Adrenal gland (tissue), 12 donors: Measurements from ENCODE around the gene EDARADD. TPM values are rescaled to one million over a fixed set of nuclear protein-coding genes. Genes with fewer than 3 reads are reported as not detected.
"Not testable (repeated sequence)": the region's sequence is repeated elsewhere in the genome, so short reads cannot be mapped to it uniquely, and the experiment has no call there.

Experiments
- DNase-seq, 7 donors: peaks; one replicate each; pipeline ENCODE4 v3.0.0-alpha.2; 2019 to 2020
- H3K27ac ChIP-seq, 5 donors: fragments of 200-600 bp; sonication (generic) in 4 of 5; 1 replicate in 3 of 5; 2 replicates in 2 of 5; pipeline versions ENCODE4 v1.5.1 to v1.8.0; 2016 to 2020; ENCODE audit warnings: mild to moderate bottlenecking in 1 of 5
- H3K27me3 ChIP-seq: fragments of 200-600 bp; 2 replicates; pipeline ENCODE4 v1.8.0; 2021
- H3K36me3 ChIP-seq, 2 donors: fragments of 200-600 bp; replicated peaks in 1 of 2; 1 replicate in 1 of 2; 2 replicates in 1 of 2; pipeline versions ENCODE4 v1.5.1 to v1.8.0; 2018 to 2022
- H3K4me1 ChIP-seq, 2 donors: fragments of 200-600 bp; replicated peaks in 1 of 2; 1 replicate in 1 of 2; 2 replicates in 1 of 2; pipeline versions ENCODE4 v1.5.1 to v1.8.0; 2018 to 2021
- H3K4me3 ChIP-seq, 4 donors: fragments of 200-600 bp; sonication (generic) in 3 of 4; one replicate each; pipeline ENCODE4 v1.5.1; 2016 to 2018
- H3K9me3 ChIP-seq, 3 donors: fragments of 200-600 bp; sonication (generic) in 1 of 3; replicated peaks in 1 of 3; 1 replicate in 2 of 3; 2 replicates in 1 of 3; pipeline versions ENCODE4 v1.5.1 to v1.8.0; 2016 to 2021
- CTCF ChIP-seq, 6 experiments: fragments of 450-650 bp in 4 of 6; fragments of 200-600 bp in 2 of 6; sonication (generic) in 1 of 6; IDR thresholded peaks; 1 replicate in 5 of 6; 2 replicates in 1 of 6; pipeline versions ENCODE4 v1.5.1 to v1.8.0; 2016 to 2021; ENCODE audit warnings: antibody characterized with exemption in 6 of 6, mild to moderate bottlenecking in 2 of 6, moderate library complexity in 1 of 6
- POLR2A ChIP-seq, 2 donors: fragments of 450-650 bp; IDR thresholded peaks; one replicate each; pipeline ENCODE4 v1.6.1; 2017; ENCODE audit warnings: antibody characterized with exemption in 2 of 2, mild to moderate bottlenecking in 2 of 2, moderate library complexity in 1 of 2
- WGBS, 4 donors: extraction: QIAGEN DNeasy Blood & Tissue Kit in 2 of 4; methylation state at CpG; one replicate each; pipeline versions ENCODE4 v1.1.5 to v1.1.7; 2013 to 2017; 5-methylcytosine and 5-hydroxymethylcytosine counted together
- intact Hi-C, 2 donors: fragments of 100-400 bp; cut with DNase I; formaldehyde crosslinking; loops; one replicate each; pipeline versions ENCODE4 v1.14.1 to v1.15.0; 2022 to 2023
- polyA plus RNA-seq, 3 donors: library from polyadenylated mRNA; stranded (reverse); fragments of 200-250 nt in 2 of 3; fragments of 350-450 nt in 1 of 3; fragmentation: Illumina TruSeq in 1 of 3; extraction: RNeasy Lipid Tissue Mini Kit (QIAGEN cat#74804) in 1 of 3; gene quantifications; one replicate each; pipeline ENCODE4 v1.2.3, GENCODE V29; 2013 to 2014
- total RNA-seq, 9 donors: library from RNA; depleted of rRNA in 4 of 9; stranded (reverse); fragments of >200 nt in 4 of 9; fragments of 120-200 nt in 1 of 9; fragmentation: NEBNext Ultra II Directional in 1 of 9; extraction: Animal tissue kit (Norgen Biotek cat#: 25700) in 1 of 9; gene quantifications; one replicate each; pipeline versions ENCODE4 v1.1.0 to v1.2.4, GENCODE V29; 2013 to 2023
- donor health status: healthy with polysubstance abuse.
- donor health status: Bipolar disorder and iron deficiency.
- donor health status: DM: yes; HTN: yes; CAD: no.
- donor health status: DM: no; HTN: no; CAD: no.
- donor health status: DM: no; HTN: no; CAD: no.
- donor health status: DM: yes; HTN: yes; CAD: no.

The EDARADD gene
- total and polyA plus RNA-seq, 12 donors, result 0.03 to 1.2 (median 0.27) TPM; not detected in 1

DNA sequence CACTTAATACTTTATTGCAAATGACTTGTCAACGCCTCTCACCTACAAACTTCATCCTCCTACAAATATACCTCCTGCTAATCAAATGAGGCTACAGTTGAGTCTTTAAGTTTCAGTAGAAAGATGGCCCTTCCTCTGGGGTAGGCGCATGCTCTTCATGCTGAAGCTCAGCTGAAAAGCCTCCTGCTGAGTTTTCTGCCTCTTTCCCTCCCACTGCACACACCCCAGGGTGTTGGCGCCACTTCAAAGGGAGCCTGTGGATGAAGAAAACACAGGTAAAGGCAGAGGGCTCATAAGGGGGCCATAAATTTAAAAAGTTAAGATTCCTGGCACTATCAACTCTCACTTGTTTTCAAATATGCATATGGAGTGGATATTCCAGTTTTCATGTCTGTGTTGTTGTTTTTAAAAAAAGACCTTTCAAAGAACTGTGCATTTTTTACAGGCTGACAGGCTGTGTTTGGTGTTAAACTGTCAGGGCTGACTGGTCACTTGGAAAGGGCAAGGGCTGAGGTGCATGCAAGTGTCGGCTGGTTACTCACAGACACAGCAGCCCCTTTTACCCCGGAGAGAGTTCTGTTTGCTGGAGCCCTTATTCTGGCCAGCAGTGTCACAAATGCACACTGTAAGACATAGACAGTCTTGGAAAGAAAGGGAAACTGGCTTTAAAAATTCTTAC, 86.8 kb downstream of the EDARADD start:
- Histone ChIP-seq H3K36me3 (no peaks in the 10 kb centered on the region), H3K27me3 (no peaks in the 10 kb centered on the region), H3K9me3 (no peaks in the 10 kb centered on the region), H3K27ac (no peak overlapping the region), H3K4me3 (no peak overlapping the region), H3K4me1 (no peaks in the 10 kb centered on the region)
- intact Hi-C loops, result no loop called here
- DNase-seq, result no peak
- 58 to 63% (median 60%) methylated on average over 5 of the region's 5 CpGs for WGBS, 4 donors
- no peak for TF ChIP-seq CTCF (IDR thresholded peaks at IDR 0.05)
- TF ChIP-seq POLR2A (IDR thresholded peaks at IDR 0.05), result no peak

GRCh38 chr1:236484310-236484971, 90.4 kb downstream of the EDARADD start:
- Histone ChIP-seq H3K4me1 (no peaks in the 10 kb centered on the region), H3K36me3 (no peaks in the 10 kb centered on the region), H3K27ac (no peak overlapping the region), H3K27me3 (no peaks in the 10 kb centered on the region), H3K4me3 (no peak overlapping the region), H3K9me3 (no peaks in the 10 kb centered on the region)
- TF ChIP-seq CTCF (IDR thresholded peaks at IDR 0.05), result no peak
- no peak for TF ChIP-seq POLR2A (IDR thresholded peaks at IDR 0.05)
- no peak for DNase-seq
- intact Hi-C loops, result no loop called here
- WGBS, 4 donors, result 77 to 89% (median 83%) methylated on average over 9 to 14 of the region's 14 CpGs

DNA sequence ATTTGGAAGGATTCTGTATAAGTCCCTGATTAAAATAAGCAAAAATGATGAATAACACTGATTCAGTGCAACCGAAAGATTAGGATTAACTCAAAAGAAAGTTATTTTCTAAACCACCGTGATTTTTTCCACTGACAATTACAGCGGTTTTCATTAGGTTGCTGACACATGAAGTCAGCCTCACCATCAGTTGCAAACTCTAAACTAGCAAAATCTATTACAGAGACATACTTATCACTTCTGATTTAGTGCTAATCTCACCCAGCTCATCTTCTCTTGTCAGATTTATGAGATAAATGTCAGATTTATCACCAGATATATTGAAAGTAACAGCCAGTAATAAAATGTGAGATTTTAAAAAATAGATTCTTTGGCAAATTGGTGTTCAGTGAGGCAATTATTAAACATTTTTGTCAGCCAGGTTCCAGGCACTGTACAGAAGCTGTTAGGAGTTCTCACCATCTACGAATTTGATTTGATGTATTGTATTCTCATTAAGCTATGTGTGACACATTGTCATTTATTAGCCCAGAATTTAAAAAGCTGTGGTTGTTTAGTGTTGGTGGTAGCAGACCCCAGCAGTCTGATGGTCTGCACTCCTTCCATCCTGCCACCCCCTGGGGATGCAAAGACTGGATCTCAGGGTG, 92.4 kb downstream of the EDARADD start:
- Histone ChIP-seq H3K4me3 (no peak overlapping the region), H3K27ac (no peak overlapping the region), H3K4me1 (no peaks in the 10 kb centered on the region), H3K27me3 (no peaks in the 10 kb centered on the region), H3K9me3 (no peaks in the 10 kb centered on the region), H3K36me3 (no peaks in the 10 kb centered on the region)
- DNase-seq, result no peak
- TF ChIP-seq CTCF (IDR thresholded peaks at IDR 0.05) (no peak), POLR2A (IDR thresholded peaks at IDR 0.05) (no peak)
- intact Hi-C loops, result loop anchor here in 1 of 2 donors (5.0 kb wide), 1 partner anchor 374 kb away; no protein-coding TSS in a partner anchor
- WGBS, 4 donors, result 51 to 65% (median 59%) methylated on average over 4 of the region's 4 CpGs

- H3K4me1 ChIP-seq, H3K36me3 ChIP-seq, H3K27ac ChIP-seq, DNase-seq, H3K27me3 ChIP-seq, H3K4me3 ChIP-seq, H3K9me3 ChIP-seq: not testable (repeated sequence)
- intact Hi-C loops, result loop anchor here in 1 of 2 donors (5.0 kb wide), 1 partner anchor 377 kb away; no protein-coding TSS in a partner anchor
- 70 to 83% (median 80%) methylated on average over 3 of the region's 3 CpGs for WGBS, 4 donors
Measured at GRCh38 chr1:236489161-236489560, 95.1 kb downstream of the EDARADD start.
